Measurements from ENCODE around the gene MAN2A1.
"Not testable (repeated sequence)": the region's sequence is repeated elsewhere in the genome, so short reads cannot be mapped to it uniquely, and the experiment has no call there.

MAN2A1 gene

GRCh38 chr5:109877670-109878045 lies 187.9 kb downstream of the MAN2A1 start:
- TF ChIP-seq PAX5 (IDR thresholded peaks at IDR 0.05; ENCODE audit: insufficient read depth, low read length, severe bottlenecking) (no peak), POLR2AphosphoS5 (IDR thresholded peaks at IDR 0.05; ENCODE audit: low read depth, low read length) (no peak), SPI1 (IDR thresholded peaks at IDR 0.05; ENCODE audit: low read depth, low read length) (no peak), TAF1 (IDR thresholded peaks at IDR 0.05; ENCODE audit: low read depth, low read length) (no peak), POU2F2 (IDR thresholded peaks at IDR 0.05; ENCODE audit: low read depth, low read length) (no peak), POLR2A (IDR thresholded peaks at IDR 0.05; ENCODE audit: low read depth, low read length) (no peak)
- DNase-seq (ENCODE audit: insufficient read length, low spot score) = no peak
- FAIRE-seq = no peak

GRCh38 chr5:109878887-109879286 lies 189.2 kb downstream of the MAN2A1 start:
- DNase-seq (ENCODE audit: insufficient read length, low spot score) (no peak), FAIRE-seq (no peak)
- TF ChIP-seq POLR2AphosphoS5 (IDR thresholded peaks at IDR 0.05; ENCODE audit: low read depth, low read length) = no peak
- TF ChIP-seq SPI1 (IDR thresholded peaks at IDR 0.05; ENCODE audit: low read depth, low read length) = no peak
- no peak for TF ChIP-seq PAX5 (IDR thresholded peaks at IDR 0.05; ENCODE audit: insufficient read depth, low read length, severe bottlenecking)
- TF ChIP-seq POU2F2 (IDR thresholded peaks at IDR 0.05; ENCODE audit: low read depth, low read length) = no peak
- no peak for TF ChIP-seq TAF1 (IDR thresholded peaks at IDR 0.05; ENCODE audit: low read depth, low read length)
- TF ChIP-seq POLR2A (IDR thresholded peaks at IDR 0.05; ENCODE audit: low read depth, low read length) = no peak

GRCh38 chr5:109880907-109881685 lies 191.4 kb downstream of the MAN2A1 start:
- FAIRE-seq = no peak
- DNase-seq (ENCODE audit: insufficient read length, low spot score) = no peak
- TF ChIP-seq POLR2A (IDR thresholded peaks at IDR 0.05; ENCODE audit: low read depth, low read length) (no peak), POLR2AphosphoS5 (IDR thresholded peaks at IDR 0.05; ENCODE audit: low read depth, low read length) (no peak)

- FAIRE-seq (no peak), DNase-seq (ENCODE audit: insufficient read length, low spot score) (no peak)
- no peak for TF ChIP-seq SPI1 (IDR thresholded peaks at IDR 0.05; ENCODE audit: low read depth, low read length)
- TF ChIP-seq POU2F2 (IDR thresholded peaks at IDR 0.05; ENCODE audit: low read depth, low read length) = no peak
- no peak for TF ChIP-seq POLR2A (IDR thresholded peaks at IDR 0.05; ENCODE audit: low read depth, low read length)
- no peak for TF ChIP-seq TAF1 (IDR thresholded peaks at IDR 0.05; ENCODE audit: low read depth, low read length)
- no peak for TF ChIP-seq POLR2AphosphoS5 (IDR thresholded peaks at IDR 0.05; ENCODE audit: low read depth, low read length)
- TF ChIP-seq PAX5 (IDR thresholded peaks at IDR 0.05; ENCODE audit: insufficient read depth, low read length, severe bottlenecking) = no peak
These were observed 192.8 kb downstream of the MAN2A1 start for GRCh38 chr5:109882546-109882945.

- no peak for TF ChIP-seq POU2F2 (IDR thresholded peaks at IDR 0.05; ENCODE audit: low read depth, low read length)
- TF ChIP-seq PAX5 (IDR thresholded peaks at IDR 0.05; ENCODE audit: insufficient read depth, low read length, severe bottlenecking) = no peak
- no peak for TF ChIP-seq TAF1 (IDR thresholded peaks at IDR 0.05; ENCODE audit: low read depth, low read length)
- TF ChIP-seq POLR2A (IDR thresholded peaks at IDR 0.05; ENCODE audit: low read depth, low read length) = no peak
- TF ChIP-seq POLR2AphosphoS5 (IDR thresholded peaks at IDR 0.05; ENCODE audit: low read depth, low read length) = no peak
- TF ChIP-seq SPI1 (IDR thresholded peaks at IDR 0.05; ENCODE audit: low read depth, low read length) = no peak
- FAIRE-seq (no peak), DNase-seq (ENCODE audit: insufficient read length, low spot score) (no peak)
These were observed 194.9 kb downstream of the MAN2A1 start for GRCh38 chr5:109884676-109885075.

- DNase-seq (ENCODE audit: insufficient read length, low spot score) (no peak), FAIRE-seq (no peak)
- TF ChIP-seq PAX5 (IDR thresholded peaks at IDR 0.05; ENCODE audit: insufficient read depth, low read length, severe bottlenecking) = no peak
These were observed 195.5 kb downstream of the MAN2A1 start for GRCh38 chr5:109885205-109885604.

- no peak for FAIRE-seq
These were observed 199.3 kb downstream of the MAN2A1 start for GRCh38 chr5:109888989-109889388.

GRCh38 chr5:109893271-109893670 lies 203.5 kb downstream of the MAN2A1 start:
- not testable (repeated sequence) for FAIRE-seq; DNase-seq (ENCODE audit: insufficient read length, low spot score)

More at GRCh38 chr5:109888989-109889388, 199.3 kb downstream of the MAN2A1 start:
- DNase-seq (ENCODE audit: insufficient read length, low spot score) = no peak
- TF ChIP-seq POU2F2 (IDR thresholded peaks at IDR 0.05; ENCODE audit: low read depth, low read length) (no peak), PAX5 (IDR thresholded peaks at IDR 0.05; ENCODE audit: insufficient read depth, low read length, severe bottlenecking) (no peak), POLR2A (IDR thresholded peaks at IDR 0.05; ENCODE audit: low read depth, low read length) (no peak), SPI1 (IDR thresholded peaks at IDR 0.05; ENCODE audit: low read depth, low read length) (no peak), POLR2AphosphoS5 (IDR thresholded peaks at IDR 0.05; ENCODE audit: low read depth, low read length) (no peak), TAF1 (IDR thresholded peaks at IDR 0.05; ENCODE audit: low read depth, low read length) (no peak)

- FAIRE-seq = no peak
- TF ChIP-seq PAX5 (IDR thresholded peaks at IDR 0.05; ENCODE audit: insufficient read depth, low read length, severe bottlenecking) (no peak), TAF1 (IDR thresholded peaks at IDR 0.05; ENCODE audit: low read depth, low read length) (no peak), POLR2AphosphoS5 (IDR thresholded peaks at IDR 0.05; ENCODE audit: low read depth, low read length) (no peak), SPI1 (IDR thresholded peaks at IDR 0.05; ENCODE audit: low read depth, low read length) (no peak), POLR2A (IDR thresholded peaks at IDR 0.05; ENCODE audit: low read depth, low read length) (no peak), POU2F2 (IDR thresholded peaks at IDR 0.05; ENCODE audit: low read depth, low read length) (no peak)
- DNase-seq (ENCODE audit: insufficient read length, low spot score) = no peak
These were observed 208.8 kb downstream of the MAN2A1 start for GRCh38 chr5:109898269-109899162.

- no peak for DNase-seq (ENCODE audit: insufficient read length, low spot score)
These were observed 209.4 kb downstream of the MAN2A1 start for GRCh38 chr5:109899163-109899535.

More at GRCh38 chr5:109899163-109899535, 209.4 kb downstream of the MAN2A1 start:
- FAIRE-seq = no peak
- TF ChIP-seq POU2F2 (IDR thresholded peaks at IDR 0.05; ENCODE audit: low read depth, low read length) (no peak), POLR2A (IDR thresholded peaks at IDR 0.05; ENCODE audit: low read depth, low read length) (no peak), PAX5 (IDR thresholded peaks at IDR 0.05; ENCODE audit: insufficient read depth, low read length, severe bottlenecking) (no peak), POLR2AphosphoS5 (IDR thresholded peaks at IDR 0.05; ENCODE audit: low read depth, low read length) (no peak), TAF1 (IDR thresholded peaks at IDR 0.05; ENCODE audit: low read depth, low read length) (no peak), SPI1 (IDR thresholded peaks at IDR 0.05; ENCODE audit: low read depth, low read length) (no peak)

All from GM12891 (cell line).